HG03039 (cell line): ENCODE data around the gene CALML5.
"Not testable (repeated sequence)": the region's sequence is repeated elsewhere in the genome, so short reads cannot be mapped to it uniquely, and the experiment has no call there.

ENCODE experiments used
- ATAC-seq: cut with Tn5 transposase; IDR thresholded peaks from one replicate; pipeline ENCODE4 v1.9.1; 2021; ENCODE audit warnings: mild to moderate bottlenecking, moderate library complexity; ENCODE audit not compliant: unreplicated experiment

Gene CALML5

GRCh38 chr10:5485948-5486852 is 13.2 kb downstream of the CALML5 start:
- no peak for ATAC-seq

- ATAC-seq: no peak
Measured at GRCh38 chr10:5485290-5485689, 14.1 kb downstream of the CALML5 start.

- no peak for ATAC-seq
Measured at GRCh38 chr10:5484205-5484604, 15.2 kb downstream of the CALML5 start.

- no peak for ATAC-seq
Measured at GRCh38 chr10:5482016-5482415, 17.4 kb downstream of the CALML5 start.

- ATAC-seq: no peak
Measured at GRCh38 chr10:5481121-5481520, 18.2 kb downstream of the CALML5 start.

- no peak for ATAC-seq
Measured at GRCh38 chr10:5480162-5480941, 19.0 kb downstream of the CALML5 start.

GRCh38 chr10:5479481-5480161 is 19.7 kb downstream of the CALML5 start:
- ATAC-seq: no peak

GRCh38 chr10:5478694-5479305 is 20.6 kb downstream of the CALML5 start:
- ATAC-seq: no peak

GRCh38 chr10:5477948-5478693 is 21.2 kb downstream of the CALML5 start:
- no peak for ATAC-seq

- ATAC-seq: no peak
Measured at GRCh38 chr10:5476918-5477525, 22.3 kb downstream of the CALML5 start.

GRCh38 chr10:5475974-5476807 is 23.2 kb downstream of the CALML5 start:
- not testable (repeated sequence) for ATAC-seq

- ATAC-seq: not testable (repeated sequence)
Measured at GRCh38 chr10:5475088-5475487, 24.3 kb downstream of the CALML5 start.

GRCh38 chr10:5474642-5475041 is 24.7 kb downstream of the CALML5 start:
- ATAC-seq: not testable (repeated sequence)

GRCh38 chr10:5470062-5470751 is 29.2 kb downstream of the CALML5 start:
- no peak for ATAC-seq

GRCh38 chr10:5469353-5470061 is 29.9 kb downstream of the CALML5 start:
- ATAC-seq: no peak

GRCh38 chr10:5468262-5469106 is 30.9 kb downstream of the CALML5 start:
- no peak for ATAC-seq
